ENCODE data around the gene ATP8B2.
A peak's percentile ranks its signal among the peaks of the same experiment; 100 is the strongest.

Gene ATP8B2

GRCh38 chr1:154327466-154328317 lies 2.4 kb downstream of the ATP8B2 start:
- DNase-seq (ENCODE audit: extremely low read depth, low read depth): no peak
- no peak for TF ChIP-seq CTCF (IDR thresholded peaks at IDR 0.05; ENCODE audit: low read depth, low read length, missing control alignments)
- peak overlapping the region; percentile 86 for H3K4me3 ChIP-seq (replicated peaks; ENCODE audit: low read depth, low read length)

- DNase-seq (ENCODE audit: extremely low read depth, low read depth): no peak
- no peak for TF ChIP-seq CTCF (IDR thresholded peaks at IDR 0.05; ENCODE audit: low read depth, low read length, missing control alignments)
- peak overlapping the region; percentile 43 for H3K4me3 ChIP-seq (replicated peaks; ENCODE audit: low read depth, low read length)
Observed at GRCh38 chr1:154328318-154329151, 3.2 kb downstream of the ATP8B2 start.

GRCh38 chr1:154329152-154329521 lies 3.8 kb downstream of the ATP8B2 start:
- peak; percentile 26 for TF ChIP-seq CTCF (IDR thresholded peaks at IDR 0.05; ENCODE audit: low read depth, low read length, missing control alignments)
- peak overlapping the region; percentile 43 for H3K4me3 ChIP-seq (replicated peaks; ENCODE audit: low read depth, low read length)
- no peak for DNase-seq (ENCODE audit: extremely low read depth, low read depth)

- no peak for TF ChIP-seq CTCF (IDR thresholded peaks at IDR 0.05; ENCODE audit: low read depth, low read length, missing control alignments)
- DNase-seq (ENCODE audit: extremely low read depth, low read depth): no peak
- H3K4me3 ChIP-seq (replicated peaks; ENCODE audit: low read depth, low read length): no peak overlapping the region; the same call in 1 of the 2 replicates
Observed at GRCh38 chr1:154329551-154330131, 4.3 kb downstream of the ATP8B2 start.

- H3K4me3 ChIP-seq (replicated peaks; ENCODE audit: low read depth, low read length): no peak overlapping the region
- no peak for DNase-seq (ENCODE audit: extremely low read depth, low read depth)
- TF ChIP-seq CTCF (IDR thresholded peaks at IDR 0.05; ENCODE audit: low read depth, low read length, missing control alignments): no peak
Observed at GRCh38 chr1:154330669-154331068, 5.3 kb downstream of the ATP8B2 start.

- TF ChIP-seq CTCF (IDR thresholded peaks at IDR 0.05; ENCODE audit: low read depth, low read length, missing control alignments): no peak
- no peak overlapping the region for H3K4me3 ChIP-seq (replicated peaks; ENCODE audit: low read depth, low read length)
- no peak for DNase-seq (ENCODE audit: extremely low read depth, low read depth)
Observed at GRCh38 chr1:154334079-154335024, 9.0 kb downstream of the ATP8B2 start.

Measured in HFF-Myc (cell line).